IMR-90 (cell line): ENCODE measurements around the gene ZFP36L1. TPM values are rescaled to one million over a fixed set of nuclear protein-coding genes. Genes with fewer than 3 reads are reported as not detected.

Source experiments
- BHLHE40 ChIP-seq: fragments of 150-350 bp; IDR thresholded peaks from 2 replicates; pipeline ENCODE4 v1.6.1; 2016; ENCODE audit warnings: mild to moderate bottlenecking, low read depth, low read length
- POLR2A ChIP-seq: IDR thresholded peaks from 2 replicates; pipeline ENCODE4 v1.6.1; 2012; ENCODE audit warnings: mild to moderate bottlenecking, low read depth, low read length
- SMC3 ChIP-seq: fragments of 150-350 bp; IDR thresholded peaks from 2 replicates; pipeline ENCODE4 v1.6.1; 2016; ENCODE audit warnings: low read depth, mild to moderate bottlenecking, antibody characterized with exemption, low read length, moderate library complexity
- polyA plus RNA-seq, 3 experiments: library from polyadenylated mRNA; depleted of rRNA; stranded (reverse); fragments of >200 nt; gene quantifications; 2 replicates each; pipeline ENCODE4 v1.2.3, GENCODE V29; 2012; ENCODE audit warnings: low replicate concordance in 1 of 3
- total RNA-seq: library from RNA; depleted of rRNA; stranded (reverse); fragments of >200 nt; gene quantifications from 2 replicates; pipeline ENCODE4 v1.2.3, GENCODE V29; 2012

ZFP36L1 gene
- total and polyA plus RNA-seq, 2 of the 4 experiments (the other 2 are of a cell fraction) = 6.5 to 140 TPM

- TF ChIP-seq POLR2A (no peak), BHLHE40 (no peak), SMC3 (no peak)
Measured at GRCh38 chr14:68787092-68787992, 5.5 kb downstream of the ZFP36L1 start (continued).
